Measurements from ENCODE around the gene CENPT. TPM values are rescaled to one million over a fixed set of nuclear protein-coding genes. Genes with fewer than 3 reads are reported as not detected.

Gene CENPT
- total RNA-seq, 1 experiment from 2014 or later: 60.9 TPM

DNA sequence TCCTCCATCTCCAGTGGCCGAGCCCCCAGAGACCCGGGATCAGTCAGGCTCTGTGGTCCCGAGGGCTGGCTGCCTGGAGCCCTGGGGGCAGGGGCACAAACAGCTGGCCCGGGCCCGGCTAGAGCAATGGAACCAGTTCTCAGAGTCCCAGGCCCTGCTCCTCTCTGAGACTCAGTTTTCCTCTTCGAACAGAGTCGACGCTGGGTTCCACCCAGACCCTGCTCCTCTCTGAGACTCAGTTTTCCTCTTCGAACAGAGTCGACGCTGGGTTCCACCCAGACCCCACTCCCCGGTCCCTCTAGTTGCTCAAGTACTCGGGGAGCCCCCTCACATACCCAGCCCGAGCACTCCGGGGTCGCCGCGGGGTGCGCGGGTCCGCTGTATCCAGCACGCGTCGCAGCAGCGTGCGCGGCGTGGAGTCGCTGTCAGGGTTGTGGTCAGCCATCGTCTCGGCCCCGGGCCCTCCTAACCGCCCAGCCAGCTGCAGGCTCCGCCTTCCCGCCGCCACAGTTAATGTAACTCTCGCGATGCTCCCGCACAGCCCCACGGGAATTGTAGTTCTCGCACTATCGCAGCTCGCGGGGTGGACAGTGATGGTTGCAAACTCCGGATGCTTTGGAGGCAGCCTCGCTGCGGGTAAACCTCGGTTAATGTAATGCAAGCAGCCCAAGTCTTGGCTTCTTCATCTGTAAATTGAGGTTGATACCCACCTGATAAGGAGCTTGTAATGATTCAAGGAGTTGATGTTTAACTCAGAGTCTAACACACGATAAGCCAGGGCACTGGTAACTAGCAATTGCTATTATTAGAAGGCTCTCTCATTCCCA is 13.9 kb downstream of the CENPT start:
- Histone ChIP-seq H3K4me2 (ENCODE audit: insufficient read depth, insufficient read length, low read length) (peak overlapping the region; percentile 94), H4K20me1 (ENCODE audit: control insufficient read depth, insufficient read depth, insufficient read length) (no peaks in the 10 kb centered on the region), H3K79me2 (ENCODE audit: insufficient read depth, low read length) (no peaks in the 10 kb centered on the region), H3K27me3 (ENCODE audit: insufficient read depth, low read length) (no peaks in the 10 kb centered on the region), H3K23me2 (ENCODE audit: insufficient read length, low read depth, low read length, poor library complexity, severe bottlenecking) (peaks cover 5% of the 10 kb centered on the region), H3T11ph (ENCODE audit: low read length) (no peak overlapping the region), H2BK120ac (ENCODE audit: low read depth, low read length, poor library complexity, severe bottlenecking) (no peak overlapping the region), H4K8ac (replicated peaks; ENCODE audit: insufficient read length, low read depth, low read length) (no peak overlapping the region), H3K79me1 (ENCODE audit: insufficient read depth, low read depth, low read length, poor library complexity, severe bottlenecking) (no peaks in the 10 kb centered on the region), H2BK15ac (ENCODE audit: low read depth, low read length) (no peak overlapping the region), H3K9me3 (ENCODE audit: control insufficient read depth, low read depth, low read length) (no peaks in the 10 kb centered on the region), H4K5ac (ENCODE audit: insufficient read length, low read depth, low read length) (no peak overlapping the region), H3K23ac (ENCODE audit: insufficient read length, low read depth, low read length) (no peak overlapping the region), H2BK20ac (ENCODE audit: low read depth, low read length, poor library complexity, severe bottlenecking) (no peak overlapping the region), H3K9ac (ENCODE audit: extremely low read depth, insufficient read length, low read length) (peak overlapping the region; percentile 82), H3K18ac (ENCODE audit: insufficient read length, low read depth, low read length) (no peak overlapping the region), H3K27ac (ENCODE audit: insufficient read length, low read depth, low read length) (no peak overlapping the region), H2BK12ac (ENCODE audit: insufficient read length, low read depth, low read length) (no peak overlapping the region), H2AFZ (ENCODE audit: low read length) (no peak overlapping the region), H2BK5ac (ENCODE audit: insufficient read length, low read length) (no peak overlapping the region), H3K56ac (ENCODE audit: insufficient read length, low read depth, low read length) (no peak overlapping the region), H3K14ac (ENCODE audit: insufficient read depth, low read length) (no peak overlapping the region), H2AK5ac (ENCODE audit: insufficient read length, low read length) (no peak overlapping the region), H3K4me1 (ENCODE audit: insufficient read depth, low read length) (no peaks in the 10 kb centered on the region; the same call in 1 of the 2 replicates), H4K91ac (ENCODE audit: insufficient read length, low read depth, low read length) (no peak overlapping the region), H3K4ac (ENCODE audit: low read depth, low read length) (no peak overlapping the region)
- H3K27me3 Mint-ChIP-seq (ENCODE audit: low read depth): peaks cover 3% of the 10 kb centered on the region
- H3K9me3 Mint-ChIP-seq: no peaks in the 10 kb centered on the region
- peaks cover 20 to 34% (median 33%) of the 10 kb centered on the region in 3 experiments; a peak in 6 of 7 replicates for H3K36me3 Mint-ChIP-seq (ENCODE audit: insufficient read depth in 1 of 3, low read depth in 3 of 3)
- H3K4me1 Mint-ChIP-seq: peaks cover 8% of the 10 kb centered on the region in 2 experiments
- TF ChIP-seq, protein P1, sequence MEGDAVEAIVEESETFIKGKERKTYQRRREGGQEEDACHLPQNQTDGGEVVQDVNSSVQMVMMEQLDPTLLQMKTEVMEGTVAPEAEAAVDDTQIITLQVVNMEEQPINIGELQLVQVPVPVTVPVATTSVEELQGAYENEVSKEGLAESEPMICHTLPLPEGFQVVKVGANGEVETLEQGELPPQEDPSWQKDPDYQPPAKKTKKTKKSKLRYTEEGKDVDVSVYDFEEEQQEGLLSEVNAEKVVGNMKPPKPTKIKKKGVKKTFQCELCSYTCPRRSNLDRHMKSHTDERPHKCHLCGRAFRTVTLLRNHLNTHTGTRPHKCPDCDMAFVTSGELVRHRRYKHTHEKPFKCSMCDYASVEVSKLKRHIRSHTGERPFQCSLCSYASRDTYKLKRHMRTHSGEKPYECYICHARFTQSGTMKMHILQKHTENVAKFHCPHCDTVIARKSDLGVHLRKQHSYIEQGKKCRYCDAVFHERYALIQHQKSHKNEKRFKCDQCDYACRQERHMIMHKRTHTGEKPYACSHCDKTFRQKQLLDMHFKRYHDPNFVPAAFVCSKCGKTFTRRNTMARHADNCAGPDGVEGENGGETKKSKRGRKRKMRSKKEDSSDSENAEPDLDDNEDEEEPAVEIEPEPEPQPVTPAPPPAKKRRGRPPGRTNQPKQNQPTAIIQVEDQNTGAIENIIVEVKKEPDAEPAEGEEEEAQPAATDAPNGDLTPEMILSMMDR (conservative IDR thresholded peaks at IDR 0.05): no peak
- peak; percentile 93 for DNase-seq
- no CpG with 5 or more reads among the region's 49 CpGs for whole genome bisulfite sequencing (ENCODE audit: extremely low coverage, insufficient read length, low lambda C conversion rate)
- peak overlapping the region in 1 of 3 experiments; percentile 27; a peak in 2 of 7 replicates for H3K27ac Mint-ChIP-seq
- H3K4me3 Mint-ChIP-seq: peak overlapping the region; percentile 85 to 90
